B cell (primary cell): ENCODE results near the gene FAF1. TPM values are rescaled to one million over a fixed set of nuclear protein-coding genes. Genes with fewer than 3 reads are reported as not detected.

Experiments used
- ATAC-seq: fragments of 200-7000 bp; cut with Tn5 transposase; one replicate; pipeline ENCODE4 v1.10.0; 2021; ENCODE audit warnings: low read depth, mild to moderate bottlenecking, moderate number of reproducible peaks, moderate library complexity
- CTCF ChIA-PET: fragments of 350-600 bp; sonication (Branson Sonifier 250); formaldehyde crosslinking; loops from one replicate; lab custom pipeline; 2021; ENCODE audit warnings: antibody characterized with exemption, inconsistent platforms; lab: Charles Lee
- POLR2A ChIA-PET: fragments of 350-600 bp; sonication (Branson Sonifier 250); formaldehyde crosslinking; loops from one replicate; lab custom pipeline; 2021; ENCODE audit warnings: antibody characterized with exemption; lab: Charles Lee
- DNase-seq: peaks from one replicate; pipeline ENCODE4 v3.0.0; 2013
- H2AFZ ChIP-seq: 2 replicates; pipeline ENCODE4 v1.6.1; 2012; ENCODE audit warnings: mild to moderate bottlenecking, low read depth, low read length; ENCODE audit not compliant: insufficient read depth, poor library complexity, severe bottlenecking
- H3K27ac ChIP-seq, 2 donors: 1 replicate in 1 of 2; 2 replicates in 1 of 2; pipeline ENCODE4 v1.5.1; 2012 to 2013; ENCODE audit warnings: low read length in 2 of 2, mild to moderate bottlenecking in 2 of 2, moderate library complexity in 1 of 2
- H3K27me3 ChIP-seq, 4 experiments: fragments of 200-600 bp in 1 of 4; sonication (generic) in 1 of 4; replicated peaks in 1 of 4; 1 replicate in 2 of 4; 2 replicates in 2 of 4; pipeline versions ENCODE4 v1.6.1 to v1.7.0; 2013 to 2016; ENCODE audit warnings: low read length in 3 of 4, mild to moderate bottlenecking in 2 of 4, mixed read lengths in 1 of 4, moderate library complexity in 1 of 4; ENCODE audit not compliant: insufficient read depth in 4 of 4, control insufficient read depth in 3 of 4; ENCODE audit errors: control extremely low read depth in 1 of 4
- H3K36me3 ChIP-seq, 2 experiments: replicated peaks in 1 of 2; 1 replicate in 1 of 2; 2 replicates in 1 of 2; pipeline versions ENCODE4 v1.6.1 to v1.7.1; 2013; ENCODE audit warnings: low read length in 1 of 2; ENCODE audit not compliant: insufficient read depth in 2 of 2, control insufficient read depth in 1 of 2; ENCODE audit errors: control extremely low read depth in 1 of 2, extremely low read depth in 1 of 2
- H3K4me1 ChIP-seq, 2 donors: fragments of 200-600 bp in 1 of 2; sonication (generic) in 1 of 2; 1 replicate in 1 of 2; 2 replicates in 1 of 2; pipeline versions ENCODE4 v1.5.1 to v1.6.1; 2013 to 2017; ENCODE audit warnings: low read length in 2 of 2; ENCODE audit not compliant: control insufficient read depth in 2 of 2, insufficient read depth in 2 of 2
- H3K4me2 ChIP-seq: replicated peaks from 2 replicates; pipeline ENCODE3; 2012; ENCODE audit warnings: mild to moderate bottlenecking, low read depth, low read length; ENCODE audit not compliant: poor library complexity, severe bottlenecking
- H3K4me3 ChIP-seq, 5 experiments: fragments of 200-600 bp in 1 of 5; sonication (generic) in 1 of 5; 1 replicate in 3 of 5; 2 replicates in 2 of 5; pipeline versions ENCODE4 v1.5.1 to v1.7.0; 2011 to 2016; ENCODE audit warnings: low read length in 4 of 5, mild to moderate bottlenecking in 4 of 5, low read depth in 2 of 5, control low read depth in 1 of 5, moderate library complexity in 1 of 5; ENCODE audit not compliant: insufficient read depth in 1 of 5; ENCODE audit errors: control extremely low read depth in 1 of 5, extremely low read depth in 1 of 5
- H3K79me2 ChIP-seq: fragments of 200-600 bp; sonication (generic); one replicate; pipeline ENCODE4 v1.6.0; 2016; ENCODE audit warnings: low read length; ENCODE audit not compliant: control insufficient read depth, insufficient read depth
- H3K9ac ChIP-seq: fragments of 200-600 bp; sonication (generic); 2 replicates; pipeline ENCODE4 v1.6.1; 2017; ENCODE audit warnings: mild to moderate bottlenecking, low read length, moderate library complexity
- H3K9me3 ChIP-seq, 3 donors: one replicate each; pipeline versions ENCODE4 v1.6.1 to v1.7.1; 2013; ENCODE audit warnings: low read length in 2 of 3; ENCODE audit not compliant: control insufficient read depth in 2 of 3, insufficient read depth in 1 of 3; ENCODE audit errors: control extremely low read depth in 1 of 3
- H4K20me1 ChIP-seq: 2 replicates; pipeline ENCODE4 v1.6.0; 2012; ENCODE audit warnings: mild to moderate bottlenecking, low read length; ENCODE audit not compliant: insufficient read depth, control insufficient read depth, poor library complexity, severe bottlenecking
- H3K27ac Mint-ChIP-seq: one replicate; pipeline ENCODE4 v1.8.0; 2021; ENCODE audit warnings: mixed read lengths
- H3K27me3 Mint-ChIP-seq: one replicate; pipeline ENCODE4 v1.8.0; 2021; ENCODE audit warnings: mixed read lengths
- H3K4me1 Mint-ChIP-seq: one replicate; pipeline ENCODE4 v1.8.0; 2021; ENCODE audit warnings: mixed read lengths
- H3K4me3 Mint-ChIP-seq: one replicate; pipeline ENCODE4 v1.8.0; 2021; ENCODE audit warnings: mixed read lengths
- H3K9me3 Mint-ChIP-seq: one replicate; pipeline ENCODE4 v1.8.0; 2022; ENCODE audit warnings: mixed read lengths; ENCODE audit not compliant: insufficient read depth
- EZH2 ChIP-seq: IDR thresholded peaks from 2 replicates; pipeline ENCODE4 v1.6.1; 2012; ENCODE audit warnings: borderline replicate concordance, low read depth, mild to moderate bottlenecking, moderate library complexity, low read length; ENCODE audit not compliant: insufficient read depth, poor library complexity, severe bottlenecking
- WGBS: methylation state at CpG from one replicate; pipeline ENCODE4 v1.1.5; 2013; ENCODE audit warnings: missing lambda C conversion rate; ENCODE audit not compliant: insufficient coverage; 5-methylcytosine and 5-hydroxymethylcytosine counted together
- intact Hi-C: fragments of 100-400 bp; cut with micrococcal nuclease; formaldehyde crosslinking; loops from one replicate; pipeline ENCODE4 v1.10.0; 2022
- polyA plus RNA-seq: library from polyadenylated mRNA; depleted of rRNA; stranded (reverse); fragments of >200 nt; gene quantifications from 2 replicates; pipeline ENCODE4 v1.2.3, GENCODE V29; 2012
- total RNA-seq, 2 donors: library from RNA; stranded (reverse); fragments of 120-200 nt in 1 of 2; gene quantifications; 1 replicate in 1 of 2; 2 replicates in 1 of 2; pipeline versions ENCODE4 v1.2.3 to v1.2.4, GENCODE V29; 2013 to 2022
- TF ChIP-seq, protein P1 (sequence below): fragments of 200-600 bp; IDR thresholded peaks from one replicate; pipeline ENCODE4 v1.8.0; 2022; ENCODE audit warnings: antibody characterized with exemption, mild to moderate bottlenecking

The FAF1 gene
- total and polyA plus RNA-seq, 2 donors (not counting 1 experiment from before 2014, with no cell fraction given) = 10.1 to 58.4 TPM

DNA sequence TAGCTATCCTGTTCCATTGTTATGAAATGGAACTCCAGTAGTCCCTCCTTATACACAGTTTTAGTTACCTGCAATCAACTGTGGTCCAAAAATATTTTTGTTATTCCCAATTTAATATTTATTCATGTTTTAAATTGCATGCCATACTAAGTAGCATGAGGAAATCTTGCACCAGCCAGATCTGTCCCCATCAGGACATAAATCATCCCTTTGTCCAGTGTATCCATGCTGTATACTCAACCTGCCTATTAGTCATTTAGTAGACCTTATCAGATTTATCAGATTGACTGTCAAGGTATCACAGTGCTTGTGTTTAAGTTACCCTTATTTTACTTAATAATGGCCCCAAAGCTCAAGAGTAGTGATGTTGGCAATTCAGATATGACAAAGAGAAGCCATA, 328.9 kb downstream of the FAF1 start:
- Histone ChIP-seq H3K27ac (no peak overlapping the region), H3K79me2 (no peaks in the 10 kb centered on the region), H3K36me3 (no peaks in the 10 kb centered on the region), H4K20me1 (no peaks in the 10 kb centered on the region), H2AFZ (no peak overlapping the region), H3K4me3 (no peak overlapping the region), H3K4me2 (no peak overlapping the region), H3K9ac (no peak overlapping the region), H3K4me1 (no peaks in the 10 kb centered on the region), H3K27me3 (no peaks in the 10 kb centered on the region), H3K9me3 (no peaks in the 10 kb centered on the region)
- ATAC-seq (no peak), DNase-seq (no peak)
- Mint-ChIP-seq H3K4me3 (no peak overlapping the region), H3K9me3 (no peaks in the 10 kb centered on the region), H3K4me1 (no peaks in the 10 kb centered on the region), H3K27me3 (no peaks in the 10 kb centered on the region), H3K27ac (no peak overlapping the region)
- ChIA-PET CTCF (no interaction called here), POLR2A (no interaction called here)
- no peak for TF ChIP-seq EZH2
- TF ChIP-seq, protein P1, sequence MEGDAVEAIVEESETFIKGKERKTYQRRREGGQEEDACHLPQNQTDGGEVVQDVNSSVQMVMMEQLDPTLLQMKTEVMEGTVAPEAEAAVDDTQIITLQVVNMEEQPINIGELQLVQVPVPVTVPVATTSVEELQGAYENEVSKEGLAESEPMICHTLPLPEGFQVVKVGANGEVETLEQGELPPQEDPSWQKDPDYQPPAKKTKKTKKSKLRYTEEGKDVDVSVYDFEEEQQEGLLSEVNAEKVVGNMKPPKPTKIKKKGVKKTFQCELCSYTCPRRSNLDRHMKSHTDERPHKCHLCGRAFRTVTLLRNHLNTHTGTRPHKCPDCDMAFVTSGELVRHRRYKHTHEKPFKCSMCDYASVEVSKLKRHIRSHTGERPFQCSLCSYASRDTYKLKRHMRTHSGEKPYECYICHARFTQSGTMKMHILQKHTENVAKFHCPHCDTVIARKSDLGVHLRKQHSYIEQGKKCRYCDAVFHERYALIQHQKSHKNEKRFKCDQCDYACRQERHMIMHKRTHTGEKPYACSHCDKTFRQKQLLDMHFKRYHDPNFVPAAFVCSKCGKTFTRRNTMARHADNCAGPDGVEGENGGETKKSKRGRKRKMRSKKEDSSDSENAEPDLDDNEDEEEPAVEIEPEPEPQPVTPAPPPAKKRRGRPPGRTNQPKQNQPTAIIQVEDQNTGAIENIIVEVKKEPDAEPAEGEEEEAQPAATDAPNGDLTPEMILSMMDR = no peak
- intact Hi-C loops = no loop called here

DNA sequence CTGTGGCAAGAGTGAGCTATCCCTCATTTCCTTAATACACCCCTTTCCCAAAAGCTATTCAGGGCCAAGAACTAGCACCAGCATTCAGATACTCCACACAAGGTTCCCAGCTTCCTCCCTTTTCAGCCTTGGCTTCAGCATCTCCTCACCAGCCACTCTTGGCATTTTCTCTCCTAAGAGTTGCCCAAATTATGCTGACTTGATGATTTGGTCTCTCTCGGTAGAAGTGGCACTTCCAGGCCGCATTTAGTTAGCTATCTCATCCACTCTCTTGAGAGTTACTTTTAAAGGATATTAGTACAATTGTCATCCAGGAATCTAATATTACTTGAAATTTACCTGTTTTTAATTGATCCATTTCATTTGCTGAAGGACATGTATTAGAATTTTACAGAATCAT, 337.8 kb downstream of the FAF1 start:
- H3K9ac ChIP-seq = no peak overlapping the region
- intact Hi-C loops = no loop called here
- DNase-seq (no peak), ATAC-seq (no peak)
- H3K27ac Mint-ChIP-seq = no peak overlapping the region
- ChIA-PET CTCF (no interaction called here), POLR2A (no interaction called here)
- no peaks in the 10 kb centered on the region for H3K36me3 ChIP-seq
- peaks cover 0 to 7% (median 0%) of the 10 kb centered on the region in 3 donors for H3K9me3 ChIP-seq
- H3K4me1 Mint-ChIP-seq = peaks cover 2% of the 10 kb centered on the region
- no peak overlapping the region for H2AFZ ChIP-seq
- TF ChIP-seq EZH2 = no peak
- TF ChIP-seq, protein P1 = no peak
- no peak overlapping the region for H3K4me3 ChIP-seq
- no peaks in the 10 kb centered on the region for H3K27me3 ChIP-seq
- H3K27me3 Mint-ChIP-seq = no peaks in the 10 kb centered on the region
- H3K27ac ChIP-seq = no peak overlapping the region
- H3K4me2 ChIP-seq = no peak overlapping the region
- no peaks in the 10 kb centered on the region for H3K4me1 ChIP-seq
- no peaks in the 10 kb centered on the region for H3K9me3 Mint-ChIP-seq
- no peaks in the 10 kb centered on the region for H4K20me1 ChIP-seq
- no CpG with 5 or more reads among the region's 2 CpGs for WGBS
- H3K4me3 Mint-ChIP-seq = no peak overlapping the region
- H3K79me2 ChIP-seq = no peaks in the 10 kb centered on the region
